ENCODE results near the gene HLF.

HLF gene

DNA sequence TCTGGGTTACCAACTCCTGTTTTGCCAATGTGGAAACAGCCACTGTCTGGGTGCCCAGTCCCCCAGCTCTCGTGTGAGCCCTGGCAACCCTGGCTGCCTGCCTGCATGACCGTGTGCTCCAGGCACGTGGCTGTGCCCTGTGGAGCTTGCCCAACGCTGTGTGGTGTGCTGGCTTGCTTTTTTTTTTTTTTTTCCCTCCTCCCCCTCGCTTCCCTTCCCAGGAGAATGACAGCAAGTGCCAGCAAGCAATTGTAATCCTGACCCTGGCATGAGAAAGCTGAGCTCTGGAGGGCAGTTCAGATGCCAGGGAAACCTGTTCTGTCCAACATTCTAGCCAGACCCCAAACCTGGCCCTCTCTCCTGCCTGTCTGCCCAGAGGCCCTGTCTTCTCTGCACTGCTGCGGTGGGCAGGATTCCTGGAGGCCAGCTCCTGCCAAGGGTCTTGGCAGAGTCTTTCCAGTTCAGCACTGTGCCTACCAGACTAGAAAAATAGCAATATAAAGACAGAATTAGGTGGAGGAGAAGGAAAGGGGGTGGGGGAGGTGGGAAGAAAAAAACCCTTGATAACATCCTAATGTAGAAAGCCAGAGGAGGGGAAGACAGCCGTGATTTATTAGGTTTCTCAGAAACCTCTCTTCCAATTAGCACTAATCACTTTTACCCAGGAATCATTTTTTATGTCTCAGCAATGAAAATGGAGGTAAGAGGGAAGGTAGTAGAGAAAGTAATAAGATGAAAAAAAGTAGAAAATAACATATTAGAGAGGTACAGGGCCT lies 9.0 kb downstream of the HLF start:
- no peak overlapping the region for H3K4me3 ChIP-seq (ENCODE audit: low read depth, low read length)
- TF ChIP-seq, protein P1, sequence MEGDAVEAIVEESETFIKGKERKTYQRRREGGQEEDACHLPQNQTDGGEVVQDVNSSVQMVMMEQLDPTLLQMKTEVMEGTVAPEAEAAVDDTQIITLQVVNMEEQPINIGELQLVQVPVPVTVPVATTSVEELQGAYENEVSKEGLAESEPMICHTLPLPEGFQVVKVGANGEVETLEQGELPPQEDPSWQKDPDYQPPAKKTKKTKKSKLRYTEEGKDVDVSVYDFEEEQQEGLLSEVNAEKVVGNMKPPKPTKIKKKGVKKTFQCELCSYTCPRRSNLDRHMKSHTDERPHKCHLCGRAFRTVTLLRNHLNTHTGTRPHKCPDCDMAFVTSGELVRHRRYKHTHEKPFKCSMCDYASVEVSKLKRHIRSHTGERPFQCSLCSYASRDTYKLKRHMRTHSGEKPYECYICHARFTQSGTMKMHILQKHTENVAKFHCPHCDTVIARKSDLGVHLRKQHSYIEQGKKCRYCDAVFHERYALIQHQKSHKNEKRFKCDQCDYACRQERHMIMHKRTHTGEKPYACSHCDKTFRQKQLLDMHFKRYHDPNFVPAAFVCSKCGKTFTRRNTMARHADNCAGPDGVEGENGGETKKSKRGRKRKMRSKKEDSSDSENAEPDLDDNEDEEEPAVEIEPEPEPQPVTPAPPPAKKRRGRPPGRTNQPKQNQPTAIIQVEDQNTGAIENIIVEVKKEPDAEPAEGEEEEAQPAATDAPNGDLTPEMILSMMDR (conservative IDR thresholded peaks at IDR 0.05; ENCODE audit: low read depth, low read length), result no peak
- no peak for DNase-seq (ENCODE audit: low read depth)

DNA sequence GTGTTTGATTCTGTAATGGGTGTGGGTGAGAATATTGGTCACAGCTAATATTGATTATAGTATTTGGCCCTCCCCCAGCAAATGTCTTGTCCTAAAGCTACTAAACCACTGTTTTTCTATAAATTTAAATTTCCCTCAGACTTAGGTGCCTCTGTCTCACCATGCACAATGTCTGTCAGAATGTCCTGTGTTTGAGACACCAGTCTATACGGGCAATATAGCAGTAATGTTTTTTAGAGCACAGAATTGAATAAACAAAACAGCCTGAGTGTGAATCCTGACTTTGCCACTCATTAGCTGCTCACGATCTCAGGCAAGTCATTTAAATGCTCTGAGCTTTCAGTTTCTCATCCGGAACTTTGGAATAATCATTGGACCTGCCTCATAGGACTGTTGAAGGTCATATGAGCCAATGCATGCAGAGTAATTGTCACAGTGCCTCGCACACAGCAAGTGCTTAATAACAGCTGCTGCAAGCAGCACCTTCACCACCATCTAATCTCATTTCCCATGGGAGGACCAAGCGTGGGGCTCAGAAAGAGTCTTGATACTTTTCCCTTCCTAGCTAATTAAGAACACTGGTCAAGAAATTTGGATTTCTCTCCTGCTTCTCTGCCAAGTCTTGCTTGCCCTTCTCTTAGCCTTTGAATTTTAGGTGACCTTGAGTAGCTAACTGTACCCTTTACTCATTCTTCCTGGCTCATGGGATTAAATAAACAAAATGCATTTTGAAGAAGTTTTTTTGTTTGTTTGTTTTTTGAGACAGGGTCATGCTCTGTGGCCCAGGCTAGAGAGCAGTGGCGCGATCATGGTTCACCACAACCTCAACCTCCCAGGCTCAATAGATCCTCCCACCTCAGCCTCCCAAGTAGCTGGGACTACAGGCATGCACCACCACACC lies 9.8 kb downstream of the HLF start:
- DNase-seq (ENCODE audit: low read depth), result no peak
- TF ChIP-seq, protein P1 (conservative IDR thresholded peaks at IDR 0.05; ENCODE audit: low read depth, low read length), result no peak
- no peak overlapping the region for H3K4me3 ChIP-seq (ENCODE audit: low read depth, low read length)

DNA sequence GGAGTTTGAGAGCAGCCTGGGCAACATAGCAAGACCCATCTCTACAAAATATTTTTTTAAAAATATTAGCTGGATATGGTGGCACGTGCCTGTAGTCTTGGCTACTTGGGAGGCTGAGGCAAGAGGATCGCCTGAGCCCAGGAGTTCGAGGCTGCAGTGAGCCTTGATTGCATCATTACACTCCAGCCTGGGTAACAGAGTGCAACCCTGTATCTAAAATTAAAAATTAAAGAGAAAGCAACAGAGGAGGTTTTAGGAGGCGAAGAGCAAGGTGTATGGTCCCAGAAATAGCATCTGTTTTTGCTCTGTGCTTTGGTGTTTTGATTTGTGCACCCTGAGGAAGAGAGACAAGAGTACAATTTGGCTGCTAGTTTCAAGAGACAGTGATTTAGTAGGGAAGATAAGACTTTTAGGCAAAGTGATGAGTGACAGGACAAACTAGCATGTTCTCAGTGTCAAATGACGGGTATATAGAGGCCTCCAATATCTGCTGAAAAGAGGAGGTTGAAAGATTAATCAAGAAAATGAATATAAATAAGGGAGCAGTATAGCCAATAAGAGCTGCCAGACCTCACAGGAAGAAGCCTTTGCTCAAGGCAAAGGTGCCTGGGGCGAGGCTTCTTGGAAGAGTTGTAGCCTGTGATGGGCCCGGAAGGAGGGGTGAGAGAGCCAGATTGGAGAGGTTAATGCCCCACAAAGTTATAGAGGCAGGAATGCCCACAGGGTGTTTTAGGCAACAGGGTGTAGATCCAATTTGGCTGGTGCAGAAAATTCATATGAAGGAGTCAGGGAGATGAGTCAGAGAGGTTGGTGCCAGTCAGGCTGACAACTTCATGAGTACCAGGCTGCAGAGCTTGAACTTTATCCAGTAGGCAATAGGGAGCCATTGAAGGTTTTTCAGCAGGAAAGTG lies 11.4 kb downstream of the HLF start:
- TF ChIP-seq, protein P1 (conservative IDR thresholded peaks at IDR 0.05; ENCODE audit: low read depth, low read length), result no peak
- DNase-seq (ENCODE audit: low read depth), result no peak
- no peak overlapping the region for H3K4me3 ChIP-seq (ENCODE audit: low read depth, low read length)

DNA sequence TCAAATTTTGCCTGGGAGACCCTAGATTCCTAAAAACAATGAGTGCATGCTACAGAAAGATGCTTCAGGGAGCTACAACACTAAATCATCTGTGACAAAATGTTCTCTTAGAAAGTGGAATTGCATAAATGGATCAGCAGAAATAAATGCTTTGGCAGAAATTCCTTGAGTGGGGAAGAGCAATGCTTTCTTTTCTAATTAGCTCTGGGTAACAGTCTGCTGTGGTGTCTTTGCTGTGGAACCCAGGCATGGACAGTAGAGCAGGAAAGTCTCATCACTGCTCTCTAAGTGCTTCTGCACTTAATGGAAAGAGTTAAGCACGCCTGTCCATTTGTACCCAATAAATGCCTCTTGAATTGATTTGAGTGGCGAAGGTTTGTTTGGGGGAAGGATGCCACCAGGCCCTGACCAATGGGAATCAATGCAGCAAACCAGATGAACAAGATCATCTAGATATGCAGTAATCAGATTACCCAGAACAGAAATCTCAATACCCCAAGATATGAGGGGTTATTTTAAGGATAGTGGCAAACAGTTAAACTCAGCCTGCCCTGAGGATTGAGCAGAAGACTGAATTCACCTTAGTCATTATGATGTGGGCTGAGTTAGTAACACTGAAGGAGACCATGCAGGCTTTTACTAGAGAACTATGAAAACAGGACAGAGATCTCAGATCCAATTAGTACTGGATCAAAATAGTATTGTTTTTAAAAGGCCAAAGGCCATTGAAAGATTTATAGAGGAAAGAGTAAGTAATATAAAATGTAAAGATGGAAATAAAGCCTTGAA lies 13.6 kb downstream of the HLF start:
- DNase-seq (ENCODE audit: low read depth), result no peak
- TF ChIP-seq, protein P1 (conservative IDR thresholded peaks at IDR 0.05; ENCODE audit: low read depth, low read length), result no peak
- H3K4me3 ChIP-seq (ENCODE audit: low read depth, low read length), result no peak overlapping the region

DNA sequence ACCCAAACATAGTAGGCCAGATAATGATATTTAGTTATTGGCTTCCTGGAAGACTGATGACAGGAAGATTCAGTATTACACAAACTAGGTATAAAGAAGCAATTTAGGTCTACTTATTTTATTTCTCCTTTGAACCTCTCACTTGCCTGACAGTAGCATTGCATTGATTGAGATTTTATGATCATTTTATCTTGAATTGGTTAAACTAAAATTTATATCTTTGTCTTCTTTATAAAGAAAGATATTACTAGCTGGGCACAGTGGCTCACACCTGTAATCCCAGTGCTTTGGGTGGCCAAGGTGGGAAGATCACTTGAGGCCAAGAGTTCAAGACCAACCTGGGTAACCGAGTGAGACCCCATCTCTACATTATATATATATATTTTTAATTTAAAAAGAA lies 14.4 kb downstream of the HLF start:
- DNase-seq (ENCODE audit: low read depth), result no peak
- no peak overlapping the region for H3K4me3 ChIP-seq (ENCODE audit: low read depth, low read length)
- TF ChIP-seq, protein P1 (conservative IDR thresholded peaks at IDR 0.05; ENCODE audit: low read depth, low read length), result no peak

DNA sequence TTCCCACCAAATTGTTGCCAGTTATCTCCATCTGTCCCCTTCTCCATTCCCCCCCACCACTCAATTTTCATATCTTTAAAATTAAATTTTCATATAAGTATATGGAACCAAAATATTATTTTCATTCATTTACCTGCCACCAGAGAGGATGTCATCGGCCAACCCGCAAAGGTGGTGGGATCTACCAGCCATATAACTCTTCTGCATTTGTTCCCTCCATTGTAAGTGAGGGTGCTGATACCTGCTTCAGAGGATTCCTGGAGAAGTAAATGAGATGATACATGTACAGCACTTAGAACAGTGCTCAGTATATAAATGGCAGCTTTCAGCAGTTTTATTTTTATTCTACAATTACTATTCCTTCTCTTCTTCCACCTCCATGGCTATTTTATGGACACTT lies 15.0 kb downstream of the HLF start:
- DNase-seq (ENCODE audit: low read depth), result no peak
- TF ChIP-seq, protein P1 (conservative IDR thresholded peaks at IDR 0.05; ENCODE audit: low read depth, low read length), result no peak
- no peak overlapping the region for H3K4me3 ChIP-seq (ENCODE audit: low read depth, low read length)

Measured in choroid plexus epithelial cell (primary cell).